Osteocyte (in vitro differentiated cells): Measurements from ENCODE around the gene NDUFB6. TPM values are rescaled to one million over a fixed set of nuclear protein-coding genes. Genes with fewer than 3 reads are reported as not detected.

Experiments used
- DNase-seq: peaks from one replicate; pipeline ENCODE4 v3.0.0; 2021; ENCODE audit warnings: mixed read lengths; ENCODE audit not compliant: unreplicated experiment; ENCODE audit errors: extremely low spot score
- H3K27ac Mint-ChIP-seq: one replicate; pipeline ENCODE4 v1.8.0; 2021; ENCODE audit warnings: mild to moderate bottlenecking, mixed read lengths; ENCODE audit not compliant: unreplicated experiment
- H3K27me3 Mint-ChIP-seq: one replicate; pipeline ENCODE4 v1.8.0; 2021; ENCODE audit warnings: mixed read lengths; ENCODE audit not compliant: unreplicated experiment
- H3K36me3 Mint-ChIP-seq: one replicate; pipeline ENCODE4 v1.8.0; 2021; ENCODE audit warnings: mixed read lengths; ENCODE audit not compliant: unreplicated experiment
- H3K4me1 Mint-ChIP-seq: one replicate; pipeline ENCODE4 v1.8.0; 2021; ENCODE audit warnings: mixed read lengths; ENCODE audit not compliant: unreplicated experiment
- H3K4me3 Mint-ChIP-seq: one replicate; pipeline ENCODE4 v1.8.0; 2021; ENCODE audit warnings: mild to moderate bottlenecking, moderate library complexity, mixed read lengths; ENCODE audit not compliant: unreplicated experiment
- H3K9me3 Mint-ChIP-seq: one replicate; pipeline ENCODE4 v1.8.0; 2021; ENCODE audit warnings: mixed read lengths; ENCODE audit not compliant: unreplicated experiment
- total RNA-seq: library from RNA; stranded (reverse); gene quantifications from 2 replicates; pipeline ENCODE4 v1.2.1, GENCODE V29; 2021
- TF ChIP-seq, protein P1 (sequence below): fragments of 200-600 bp; sonication (generic); IDR thresholded peaks from 2 replicates; pipeline ENCODE4 v1.5.0; 2021; ENCODE audit warnings: antibody characterized with exemption, mild to moderate bottlenecking, moderate library complexity

NDUFB6 gene
- total RNA-seq, 1 donor from 2014 or later = 47.6 TPM

GRCh38 chr9:32570262-32570661 is 2.7 kb downstream of the NDUFB6 start:
- TF ChIP-seq, protein P1, sequence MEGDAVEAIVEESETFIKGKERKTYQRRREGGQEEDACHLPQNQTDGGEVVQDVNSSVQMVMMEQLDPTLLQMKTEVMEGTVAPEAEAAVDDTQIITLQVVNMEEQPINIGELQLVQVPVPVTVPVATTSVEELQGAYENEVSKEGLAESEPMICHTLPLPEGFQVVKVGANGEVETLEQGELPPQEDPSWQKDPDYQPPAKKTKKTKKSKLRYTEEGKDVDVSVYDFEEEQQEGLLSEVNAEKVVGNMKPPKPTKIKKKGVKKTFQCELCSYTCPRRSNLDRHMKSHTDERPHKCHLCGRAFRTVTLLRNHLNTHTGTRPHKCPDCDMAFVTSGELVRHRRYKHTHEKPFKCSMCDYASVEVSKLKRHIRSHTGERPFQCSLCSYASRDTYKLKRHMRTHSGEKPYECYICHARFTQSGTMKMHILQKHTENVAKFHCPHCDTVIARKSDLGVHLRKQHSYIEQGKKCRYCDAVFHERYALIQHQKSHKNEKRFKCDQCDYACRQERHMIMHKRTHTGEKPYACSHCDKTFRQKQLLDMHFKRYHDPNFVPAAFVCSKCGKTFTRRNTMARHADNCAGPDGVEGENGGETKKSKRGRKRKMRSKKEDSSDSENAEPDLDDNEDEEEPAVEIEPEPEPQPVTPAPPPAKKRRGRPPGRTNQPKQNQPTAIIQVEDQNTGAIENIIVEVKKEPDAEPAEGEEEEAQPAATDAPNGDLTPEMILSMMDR = no peak
- no peaks in the 10 kb centered on the region for H3K27me3 Mint-ChIP-seq
- H3K4me3 Mint-ChIP-seq = no peak overlapping the region
- H3K27ac Mint-ChIP-seq = no peak overlapping the region
- no peaks in the 10 kb centered on the region for H3K9me3 Mint-ChIP-seq
- H3K36me3 Mint-ChIP-seq = peaks cover 17% of the 10 kb centered on the region
- DNase-seq = no peak
- peaks cover 22% of the 10 kb centered on the region for H3K4me1 Mint-ChIP-seq

DNA sequence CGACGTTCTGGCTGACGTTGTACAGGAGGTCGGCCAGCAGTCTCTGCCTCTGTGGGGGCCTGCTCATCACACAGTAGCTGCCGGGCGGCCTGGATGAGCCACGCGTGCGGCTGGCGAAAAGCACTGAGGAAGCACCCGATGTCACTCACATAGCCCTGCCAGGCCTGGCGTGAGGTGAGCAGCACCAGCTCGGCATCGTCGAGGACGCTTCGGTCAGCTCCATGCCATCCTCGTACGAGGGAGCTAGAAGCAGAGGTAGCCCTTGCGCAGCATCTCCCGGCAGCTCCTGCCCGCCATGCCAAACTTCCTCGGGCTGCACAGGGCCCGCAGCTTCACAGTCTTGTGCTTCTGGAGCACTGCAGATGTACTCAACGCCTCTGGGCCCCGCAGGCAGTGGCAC is 6.2 kb downstream of the NDUFB6 start:
- H3K27ac Mint-ChIP-seq = no peak overlapping the region
- H3K27me3 Mint-ChIP-seq = no peaks in the 10 kb centered on the region
- DNase-seq = no peak
- peaks cover 10% of the 10 kb centered on the region for H3K4me1 Mint-ChIP-seq
- no peaks in the 10 kb centered on the region for H3K9me3 Mint-ChIP-seq
- H3K36me3 Mint-ChIP-seq = peaks cover 26% of the 10 kb centered on the region
- no peak overlapping the region for H3K4me3 Mint-ChIP-seq
- TF ChIP-seq, protein P1 = no peak

- TF ChIP-seq, protein P1 = no peak
- Mint-ChIP-seq H3K9me3 (no peaks in the 10 kb centered on the region), H3K4me1 (peaks cover 6% of the 10 kb centered on the region), H3K4me3 (no peak overlapping the region), H3K27ac (no peak overlapping the region), H3K27me3 (no peaks in the 10 kb centered on the region), H3K36me3 (peaks cover 26% of the 10 kb centered on the region)
- no peak for DNase-seq
Measured at GRCh38 chr9:32565967-32566366, 7.0 kb downstream of the NDUFB6 start.

DNA sequence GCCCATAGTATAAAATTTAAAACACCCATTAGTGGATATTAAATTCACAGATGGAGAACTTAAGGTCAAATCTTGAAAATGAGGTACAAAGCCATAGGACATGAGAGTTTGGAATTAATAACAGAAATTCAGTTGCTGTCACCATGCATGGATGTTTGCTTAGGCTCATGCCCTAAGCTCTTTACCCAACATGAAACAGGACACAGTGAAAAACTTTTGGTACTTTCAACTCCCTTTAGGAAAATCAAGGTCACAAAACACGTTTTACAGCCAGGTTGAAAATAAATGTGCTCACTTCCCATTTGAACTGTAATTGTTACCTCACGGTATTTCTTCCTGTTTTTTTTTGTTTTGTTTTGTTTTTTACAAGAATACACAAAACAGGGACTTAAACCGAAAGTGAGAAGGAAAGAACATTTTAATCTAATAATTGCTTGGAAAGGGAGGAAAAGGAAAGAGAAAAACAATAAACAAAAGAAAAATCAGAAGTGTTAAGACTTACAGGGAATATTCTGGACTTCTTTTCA is 14.5 kb downstream of the NDUFB6 start:
- Mint-ChIP-seq H3K36me3 (peaks cover 7% of the 10 kb centered on the region), H3K27ac (no peak overlapping the region), H3K9me3 (no peaks in the 10 kb centered on the region)

DNA sequence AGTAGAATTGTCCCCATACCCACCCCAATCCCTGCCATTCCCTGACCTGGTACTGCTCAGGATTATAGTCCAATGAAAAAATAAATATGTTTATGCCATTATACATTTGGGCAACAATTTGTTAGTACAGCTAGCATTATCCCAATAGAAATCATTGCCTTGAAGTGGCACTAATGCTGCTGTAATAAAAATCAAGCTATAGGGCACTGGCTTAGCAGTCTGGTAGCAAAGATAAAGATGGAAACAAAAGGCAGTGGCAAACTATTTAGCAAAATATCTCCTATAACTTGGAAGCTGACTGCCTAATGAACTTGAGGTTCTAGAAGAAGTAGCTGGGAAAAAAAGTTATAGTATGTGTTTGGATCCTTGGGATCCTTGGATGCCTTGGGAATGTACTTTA is 18.4 kb downstream of the NDUFB6 start:
- no peaks in the 10 kb centered on the region for H3K9me3 Mint-ChIP-seq
- TF ChIP-seq, protein P1 = no peak
- DNase-seq = no peak
- no peaks in the 10 kb centered on the region for H3K27me3 Mint-ChIP-seq
- H3K36me3 Mint-ChIP-seq = peaks cover 5% of the 10 kb centered on the region
- H3K27ac Mint-ChIP-seq = no peak overlapping the region
- H3K4me3 Mint-ChIP-seq = no peak overlapping the region
- H3K4me1 Mint-ChIP-seq = peaks cover 16% of the 10 kb centered on the region

More for the DNA sequence above, 14.5 kb downstream of the NDUFB6 start:
- TF ChIP-seq, protein P1 = no peak
- Mint-ChIP-seq H3K4me1 (peaks cover 11% of the 10 kb centered on the region), H3K4me3 (no peak overlapping the region), H3K27me3 (no peaks in the 10 kb centered on the region)
- no peak for DNase-seq
